ENCODE measurements around the gene AGPAT3. TPM values are rescaled to one million over a fixed set of nuclear protein-coding genes. Genes with fewer than 3 reads are reported as not detected.

AGPAT3 gene
- total RNA-seq, 2 experiments from 2014 or later: 94.3 to 101 TPM

DNA sequence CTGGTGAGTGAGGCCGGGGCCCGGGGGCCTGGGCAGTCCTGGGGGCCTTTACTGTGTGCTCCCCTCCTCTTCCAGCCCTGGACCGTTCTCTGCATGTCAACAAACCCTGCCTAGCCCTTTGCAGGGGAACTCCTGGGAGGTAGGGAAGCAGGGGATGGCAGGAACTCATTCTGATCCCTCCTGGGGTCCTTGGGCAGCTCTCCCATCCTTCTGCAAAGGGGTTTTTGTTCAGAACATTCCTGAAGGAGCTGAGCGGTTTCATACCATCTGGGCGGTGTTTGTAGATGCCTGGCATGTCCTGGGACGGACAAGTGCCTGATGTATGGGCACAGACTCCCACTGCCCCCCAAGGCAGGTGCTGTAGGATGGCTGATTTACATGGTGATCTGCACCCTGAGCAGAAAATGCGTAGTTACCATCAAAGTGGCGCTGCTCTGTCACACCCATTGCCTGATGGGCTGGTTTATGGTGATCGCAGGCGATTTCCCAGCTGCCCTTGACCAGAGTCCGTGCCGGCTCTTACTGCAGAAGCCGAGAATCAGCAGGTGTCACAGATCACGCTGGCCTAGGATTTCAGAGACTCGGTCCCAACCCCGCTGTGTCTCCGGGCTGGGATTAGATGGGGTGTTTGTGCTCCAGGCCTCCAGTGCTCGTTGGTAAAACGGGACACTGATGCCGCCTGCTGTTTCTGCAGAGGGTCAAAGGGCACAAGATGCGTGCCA, 75.5 kb downstream of the AGPAT3 start:
- CTCF ChIA-PET: interaction anchor here (0.5 to 4.7 kb wide), 9 partner anchors 15 to 1044 kb away, joined by 3 to 38 read pairs (median 4); no protein-coding TSS in a partner anchor
- Mint-ChIP-seq H3K27ac (no peak overlapping the region), H3K4me1 (peaks cover 15% of the 10 kb centered on the region), H3K27me3 (no peaks in the 10 kb centered on the region), H3K4me3 (no peak overlapping the region), H3K9me3 (ENCODE audit: low read depth) (no peaks in the 10 kb centered on the region), H3K36me3 (peaks cover 2% of the 10 kb centered on the region)
- ATAC-seq (no peak), DNase-seq (no peak)

DNA sequence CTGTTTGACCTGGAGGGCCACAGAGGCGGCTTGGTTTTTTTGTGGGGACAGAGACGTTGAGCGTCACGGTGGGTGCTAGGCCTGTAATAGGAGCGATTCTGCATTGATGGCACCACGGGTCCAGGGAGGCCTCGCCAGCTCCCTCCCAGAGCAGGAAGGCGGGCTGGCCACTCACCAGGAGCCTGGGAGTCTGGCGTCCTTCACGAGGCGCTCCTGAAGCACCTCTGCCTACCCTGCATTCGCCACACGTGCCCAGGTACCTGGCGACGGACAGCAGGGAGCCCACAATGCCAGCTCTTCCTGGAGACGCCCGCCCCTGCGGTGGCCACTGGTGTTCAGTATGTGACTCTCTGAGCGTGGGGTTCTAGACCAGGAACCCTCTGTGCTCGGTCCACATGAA, 77.2 kb downstream of the AGPAT3 start:
- DNase-seq (no peak), ATAC-seq (no peak)
- no peak overlapping the region for H3K4me3 Mint-ChIP-seq
- H3K4me1 Mint-ChIP-seq: peaks cover 15% of the 10 kb centered on the region
- H3K27ac Mint-ChIP-seq: no peak overlapping the region
- CTCF ChIA-PET: interaction anchor here (1.1 to 1.5 kb wide), 4 partner anchors 33 to 133 kb away, joined by 3 to 7 read pairs (median 4); no protein-coding TSS in a partner anchor
- H3K9me3 Mint-ChIP-seq (ENCODE audit: low read depth): no peaks in the 10 kb centered on the region
- peaks cover 7% of the 10 kb centered on the region for H3K36me3 Mint-ChIP-seq
- H3K27me3 Mint-ChIP-seq: no peaks in the 10 kb centered on the region

DNA sequence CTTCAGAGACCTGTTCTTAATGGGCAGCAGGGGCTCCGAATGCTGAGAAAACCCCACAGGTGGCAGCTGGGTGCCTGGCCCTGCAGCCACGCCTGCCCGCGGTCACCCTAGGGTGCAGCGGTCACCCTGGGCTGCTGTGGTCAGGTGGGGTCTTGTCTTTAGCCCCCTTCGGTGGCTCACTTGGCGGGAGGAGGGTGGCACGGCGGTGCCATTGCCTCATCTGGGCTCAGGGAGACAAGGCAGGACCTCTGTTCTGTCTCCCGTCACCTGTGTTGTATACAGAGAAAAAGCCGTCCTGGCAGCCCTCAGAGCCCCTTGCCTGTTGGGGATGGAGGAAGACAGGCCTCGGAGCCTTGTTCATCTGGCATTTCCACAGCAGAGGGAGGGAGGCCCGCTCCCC, 77.6 kb downstream of the AGPAT3 start:
- Mint-ChIP-seq H3K4me1 (peaks cover 13% of the 10 kb centered on the region), H3K36me3 (peaks cover 10% of the 10 kb centered on the region), H3K27me3 (no peaks in the 10 kb centered on the region), H3K4me3 (no peak overlapping the region), H3K27ac (no peak overlapping the region), H3K9me3 (ENCODE audit: low read depth) (no peaks in the 10 kb centered on the region)
- CTCF ChIA-PET: interaction anchor here (1.4 kb wide), 1 partner anchor 33 kb away, joined by 4 read pairs; no protein-coding TSS in a partner anchor
- no peak for DNase-seq
- ATAC-seq: no peak

DNA sequence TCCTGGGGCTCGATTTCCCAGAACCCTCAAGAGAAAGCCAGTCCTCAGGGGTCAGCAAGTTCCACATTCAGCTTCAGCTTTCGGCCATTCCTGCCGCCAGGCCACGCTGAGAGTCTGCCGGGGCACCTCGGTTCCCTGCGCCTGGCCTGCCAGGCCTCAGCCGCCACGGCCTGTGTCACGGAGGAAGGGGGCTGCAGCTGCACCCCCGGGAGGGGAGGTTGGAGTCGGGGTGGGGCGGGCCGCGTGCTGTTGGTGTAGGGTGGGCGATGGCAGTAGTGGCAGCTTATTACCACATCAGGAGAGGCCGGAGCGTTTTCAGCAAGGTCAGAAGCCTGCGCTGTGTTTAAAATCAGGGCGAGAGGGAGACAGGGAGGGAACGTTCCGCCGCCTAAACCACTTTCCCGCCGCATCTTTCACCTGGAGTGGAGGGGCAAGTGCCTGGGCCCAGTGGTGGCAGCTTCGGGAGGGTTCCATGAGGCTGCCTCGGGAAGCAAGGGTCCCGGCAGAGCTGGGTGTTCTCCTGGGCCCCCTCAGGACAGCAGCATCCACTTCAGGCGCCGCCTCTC, 78.6 kb downstream of the AGPAT3 start:
- H3K27ac Mint-ChIP-seq: no peak overlapping the region
- H3K9me3 Mint-ChIP-seq (ENCODE audit: low read depth): peaks cover 5% of the 10 kb centered on the region
- no peak overlapping the region for H3K4me3 Mint-ChIP-seq
- ATAC-seq (no peak), DNase-seq (no peak)
- H3K36me3 Mint-ChIP-seq: peaks cover 19% of the 10 kb centered on the region
- peaks cover 6% of the 10 kb centered on the region for H3K4me1 Mint-ChIP-seq
- no peaks in the 10 kb centered on the region for H3K27me3 Mint-ChIP-seq
- CTCF ChIA-PET: no interaction called here

DNA sequence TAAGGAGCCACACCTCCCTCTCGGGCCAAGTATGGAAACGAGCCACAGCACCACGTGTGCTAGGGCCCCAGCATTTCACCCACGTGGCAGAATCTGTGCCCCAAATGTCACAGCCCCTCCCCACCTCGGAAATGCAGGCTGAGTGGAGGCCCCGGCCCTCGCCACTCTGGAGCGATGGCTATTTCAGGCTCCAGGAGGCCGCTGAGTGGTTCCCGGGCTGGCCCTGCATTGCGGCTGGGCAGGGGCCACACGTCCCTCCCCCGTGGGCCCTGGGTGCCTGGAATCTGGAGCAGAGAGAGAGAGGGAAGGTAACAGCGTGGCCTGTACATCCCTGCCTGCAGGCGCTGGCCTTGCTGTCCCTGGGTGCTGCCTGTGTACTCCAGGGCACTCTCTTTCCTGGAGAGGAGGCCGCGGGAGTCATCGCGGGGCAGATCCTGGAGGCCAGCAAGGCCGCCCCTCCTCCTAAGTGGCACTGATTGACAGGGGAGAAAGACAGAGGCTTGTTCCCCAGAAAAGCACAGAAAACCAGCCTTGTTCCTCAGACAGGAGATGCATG, 79.1 kb downstream of the AGPAT3 start:
- Mint-ChIP-seq H3K9me3 (ENCODE audit: low read depth) (peaks cover 7% of the 10 kb centered on the region), H3K4me1 (peaks cover 3% of the 10 kb centered on the region), H3K36me3 (peaks cover 23% of the 10 kb centered on the region), H3K27ac (no peak overlapping the region), H3K27me3 (no peaks in the 10 kb centered on the region), H3K4me3 (no peak overlapping the region)
- ATAC-seq (no peak), DNase-seq (no peak)
- CTCF ChIA-PET: no interaction called here

DNA sequence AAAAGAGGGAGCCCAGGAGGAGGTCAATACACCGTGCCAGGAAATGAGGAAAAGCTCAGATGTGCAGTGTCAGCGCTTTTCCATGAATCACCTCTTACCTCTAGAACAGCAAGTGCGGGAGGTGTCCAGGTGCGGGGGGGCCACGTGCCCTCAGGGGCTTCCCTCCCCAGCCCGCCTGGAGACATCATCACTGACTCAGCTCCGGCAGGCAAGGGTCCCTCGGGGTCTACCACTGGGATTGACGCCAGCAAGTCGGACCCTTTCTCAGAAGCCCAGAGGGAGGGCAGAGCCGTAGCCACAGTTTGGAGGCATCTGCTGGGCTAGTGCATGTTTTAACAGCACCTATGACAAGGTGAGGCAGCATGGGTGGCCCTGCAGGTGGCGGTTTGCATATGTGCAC, 79.7 kb downstream of the AGPAT3 start:
- H3K36me3 Mint-ChIP-seq: peaks cover 28% of the 10 kb centered on the region
- H3K4me3 Mint-ChIP-seq: no peak overlapping the region
- H3K4me1 Mint-ChIP-seq: peaks cover 7% of the 10 kb centered on the region
- DNase-seq (no peak), ATAC-seq (no peak)
- no peaks in the 10 kb centered on the region for H3K27me3 Mint-ChIP-seq
- H3K9me3 Mint-ChIP-seq (ENCODE audit: low read depth): peaks cover 8% of the 10 kb centered on the region
- CTCF ChIA-PET: no interaction called here
- no peak overlapping the region for H3K27ac Mint-ChIP-seq

DNA sequence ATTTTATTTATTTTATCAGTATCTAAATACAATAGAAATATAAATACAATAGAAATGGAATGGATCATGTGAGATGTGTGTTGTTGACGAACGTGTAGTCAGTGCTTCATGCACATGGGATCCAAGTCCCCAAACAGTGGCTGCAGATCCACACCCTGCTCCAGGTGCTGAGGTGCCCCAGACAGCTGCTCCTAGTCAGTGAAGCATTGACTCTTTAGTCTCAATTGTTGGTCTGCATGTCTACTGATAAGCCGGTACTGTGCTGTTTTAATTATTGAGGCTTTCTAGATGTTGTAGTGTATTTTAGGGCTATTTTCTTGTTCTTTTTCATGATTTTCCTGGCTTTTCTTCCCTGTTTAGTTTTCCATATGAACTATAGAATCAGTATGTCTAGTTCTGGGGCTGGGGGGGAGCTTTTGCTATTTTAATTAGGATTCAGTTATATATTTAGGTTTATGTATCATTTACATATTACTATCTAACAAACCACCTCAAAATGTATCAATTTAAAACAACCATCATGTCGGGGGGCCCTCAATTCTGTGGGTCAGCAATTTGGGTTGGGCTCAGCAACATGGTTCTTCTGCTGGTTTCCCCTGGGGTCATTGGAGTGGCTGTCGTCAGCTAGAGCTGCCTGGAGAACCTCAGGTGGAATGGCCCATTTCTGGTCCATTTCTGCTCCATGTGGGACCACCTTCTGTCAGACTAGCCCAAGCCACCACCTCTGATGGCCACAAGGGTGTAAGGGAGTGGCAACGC, 83.9 kb downstream of the AGPAT3 start:
- DNase-seq: no peak
- H3K27ac Mint-ChIP-seq: no peak overlapping the region
- CTCF ChIA-PET: no interaction called here
- peaks cover 10% of the 10 kb centered on the region for H3K4me1 Mint-ChIP-seq
- ATAC-seq: no peak
- no peak overlapping the region for H3K4me3 Mint-ChIP-seq
- H3K36me3 Mint-ChIP-seq: peaks cover 35% of the 10 kb centered on the region
- no peaks in the 10 kb centered on the region for H3K27me3 Mint-ChIP-seq
- H3K9me3 Mint-ChIP-seq (ENCODE audit: low read depth): peaks cover 8% of the 10 kb centered on the region

DNA sequence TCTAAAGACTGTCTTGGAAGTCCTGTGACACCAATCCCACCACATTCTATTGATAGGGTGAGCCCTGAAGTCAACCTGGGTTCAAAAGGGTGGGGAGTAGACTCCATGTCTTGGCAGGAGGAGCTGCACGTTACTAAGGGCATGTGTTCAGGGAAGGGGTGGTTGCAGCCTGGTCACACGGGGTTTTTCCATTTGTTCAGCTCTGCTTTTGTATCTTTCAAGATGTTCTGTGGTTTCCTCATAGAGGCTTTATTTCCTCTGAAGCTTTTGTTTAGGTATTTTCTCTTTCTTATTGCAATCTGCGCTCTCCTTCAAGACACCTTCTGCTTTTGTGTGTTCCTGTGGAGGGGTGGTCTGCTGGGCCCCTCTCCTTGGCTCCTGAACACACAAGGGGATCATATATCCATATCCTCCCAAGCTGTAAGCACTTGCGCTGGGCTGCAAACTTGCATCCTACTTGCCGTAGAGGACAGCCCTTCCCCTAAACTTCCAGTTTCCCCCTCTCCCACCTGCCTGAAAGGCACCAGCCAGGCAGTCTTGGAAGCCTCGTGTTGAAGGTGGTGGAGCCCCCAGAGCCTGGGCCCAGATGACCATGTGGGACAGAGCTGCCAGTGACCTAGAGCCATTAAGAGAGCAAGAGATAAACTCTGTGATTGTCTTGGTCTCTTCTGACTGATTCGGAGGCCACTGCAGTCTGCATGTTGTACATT, 84.6 kb downstream of the AGPAT3 start:
- H3K9me3 Mint-ChIP-seq (ENCODE audit: low read depth): peaks cover 8% of the 10 kb centered on the region
- ATAC-seq (no peak), DNase-seq (no peak)
- H3K27me3 Mint-ChIP-seq: no peaks in the 10 kb centered on the region
- CTCF ChIA-PET: no interaction called here
- peaks cover 35% of the 10 kb centered on the region for H3K36me3 Mint-ChIP-seq
- no peak overlapping the region for H3K4me3 Mint-ChIP-seq
- no peak overlapping the region for H3K27ac Mint-ChIP-seq
- H3K4me1 Mint-ChIP-seq: peaks cover 10% of the 10 kb centered on the region

DNA sequence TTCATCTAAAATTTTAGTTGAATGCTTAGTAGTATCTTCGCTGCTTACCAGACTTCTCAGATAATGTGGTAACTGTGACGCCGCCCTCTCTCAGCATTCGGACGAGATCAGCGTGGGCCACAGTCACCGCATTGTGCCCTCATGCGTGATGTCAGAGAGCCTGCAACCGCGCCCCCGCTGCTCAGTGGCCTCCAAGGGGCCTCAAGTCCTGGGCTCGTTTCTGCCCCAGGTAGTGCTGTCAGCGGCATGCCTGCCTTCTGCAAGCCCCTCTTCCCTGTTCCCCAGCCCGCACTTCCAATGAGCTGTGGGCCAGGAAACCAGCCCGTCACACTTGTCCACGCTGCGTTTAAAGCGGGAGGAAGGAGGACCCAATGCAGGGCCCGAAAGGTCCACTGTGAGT, 85.5 kb downstream of the AGPAT3 start:
- H3K27me3 Mint-ChIP-seq: no peaks in the 10 kb centered on the region
- CTCF ChIA-PET: interaction anchor here (1.8 kb wide), 1 partner anchor 12 kb away, joined by 4 read pairs; no protein-coding TSS in a partner anchor
- peaks cover 8% of the 10 kb centered on the region for H3K9me3 Mint-ChIP-seq (ENCODE audit: low read depth)
- DNase-seq (no peak), ATAC-seq (no peak)
- peaks cover 35% of the 10 kb centered on the region for H3K36me3 Mint-ChIP-seq
- no peak overlapping the region for H3K27ac Mint-ChIP-seq
- H3K4me1 Mint-ChIP-seq: peaks cover 10% of the 10 kb centered on the region
- H3K4me3 Mint-ChIP-seq: no peak overlapping the region

DNA sequence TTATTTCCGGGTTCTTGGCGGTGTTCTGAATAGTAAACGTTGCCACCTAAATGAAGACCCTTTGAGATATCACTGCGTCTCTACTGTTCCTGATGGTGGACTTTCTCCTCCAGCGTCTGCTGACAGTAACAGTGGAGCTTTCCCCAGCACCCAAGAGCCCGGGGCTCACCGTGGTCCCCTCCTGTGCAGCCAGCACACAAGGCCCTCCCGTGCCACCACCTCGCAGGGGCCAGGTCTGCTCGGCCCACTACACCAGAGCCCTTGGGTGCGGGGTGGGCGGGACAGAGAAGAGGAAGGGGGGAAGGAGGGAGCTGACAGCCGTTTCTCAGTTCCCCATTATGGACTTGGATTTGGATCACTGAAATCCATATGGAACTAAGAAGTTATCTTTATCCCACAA, 85.9 kb downstream of the AGPAT3 start:
- DNase-seq (no peak), ATAC-seq (no peak)
- Mint-ChIP-seq H3K4me3 (no peak overlapping the region), H3K27ac (no peak overlapping the region), H3K4me1 (peaks cover 10% of the 10 kb centered on the region), H3K36me3 (peaks cover 35% of the 10 kb centered on the region), H3K9me3 (ENCODE audit: low read depth) (peaks cover 8% of the 10 kb centered on the region), H3K27me3 (no peaks in the 10 kb centered on the region)
- CTCF ChIA-PET: interaction anchor here (1.8 kb wide), 1 partner anchor 12 kb away, joined by 4 read pairs; no protein-coding TSS in a partner anchor

DNA sequence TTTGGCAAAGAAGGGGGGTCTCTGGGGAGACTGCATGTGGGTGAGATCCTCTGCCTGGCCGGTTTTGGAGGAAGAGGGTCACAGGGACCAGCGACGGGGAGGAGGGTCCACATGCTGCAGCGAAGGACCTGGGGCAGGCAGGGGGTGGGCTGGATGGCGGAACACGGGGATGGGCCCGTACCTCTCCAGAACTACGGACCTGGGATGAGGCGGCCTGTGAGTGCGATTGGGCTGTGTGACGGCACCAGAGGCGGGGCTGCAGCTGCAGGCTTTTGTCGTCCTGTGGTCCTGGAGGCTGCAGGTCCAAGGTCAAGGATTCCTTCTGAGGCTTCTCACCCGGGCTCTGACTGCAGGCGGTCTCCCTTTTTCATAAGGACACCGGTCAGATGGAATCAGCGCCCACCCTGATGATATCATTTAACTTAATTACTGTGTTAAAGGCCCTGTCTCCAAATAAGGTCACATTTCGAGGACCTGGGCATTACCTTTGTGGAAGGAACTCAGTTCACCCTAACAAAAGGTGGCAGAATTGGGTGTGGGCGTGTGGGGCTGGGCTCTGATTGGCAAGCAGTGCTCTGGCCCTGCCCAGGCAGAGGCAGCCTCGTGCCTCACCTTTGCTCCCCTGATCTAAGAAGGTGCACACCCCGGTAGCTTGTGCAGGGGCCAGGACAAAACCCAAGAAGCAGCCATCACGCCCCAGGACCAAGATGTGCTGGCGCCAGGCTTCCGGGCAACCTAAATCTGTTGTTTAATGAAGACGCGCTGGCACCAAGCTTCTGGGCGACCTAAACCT, 87.1 kb downstream of the AGPAT3 start:
- Mint-ChIP-seq H3K27ac (no peak overlapping the region), H3K9me3 (ENCODE audit: low read depth) (peaks cover 8% of the 10 kb centered on the region), H3K4me1 (peaks cover 10% of the 10 kb centered on the region), H3K27me3 (no peaks in the 10 kb centered on the region), H3K4me3 (no peak overlapping the region), H3K36me3 (peaks cover 32% of the 10 kb centered on the region)
- DNase-seq: no peak
- CTCF ChIA-PET: interaction anchor here (1.8 kb wide), 1 partner anchor 13 kb away, joined by 4 read pairs; no protein-coding TSS in a partner anchor
- ATAC-seq: no peak

DNA sequence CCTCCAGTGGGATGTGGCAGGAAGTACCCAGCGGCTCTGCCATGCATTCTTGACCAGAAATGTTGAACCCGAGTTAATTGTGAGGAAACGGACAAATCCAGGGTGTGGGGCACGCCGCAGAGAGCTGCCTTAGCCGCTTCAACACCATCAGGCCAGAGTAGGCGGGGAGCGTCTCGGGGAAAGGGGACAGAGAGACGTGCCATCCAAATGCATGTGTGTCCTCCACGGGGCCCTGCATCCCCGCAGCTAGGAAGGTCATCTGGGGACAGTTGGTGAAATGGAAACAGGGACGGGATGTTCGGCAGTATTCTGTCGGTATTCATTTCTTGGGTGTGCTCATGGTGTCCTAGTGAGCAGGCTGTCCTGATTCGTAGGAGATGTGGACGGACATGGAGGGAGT, 88.0 kb downstream of the AGPAT3 start:
- H3K4me3 Mint-ChIP-seq: no peak overlapping the region
- H3K27me3 Mint-ChIP-seq: no peaks in the 10 kb centered on the region
- peaks cover 10% of the 10 kb centered on the region for H3K4me1 Mint-ChIP-seq
- H3K36me3 Mint-ChIP-seq: peaks cover 24% of the 10 kb centered on the region
- ATAC-seq (no peak), DNase-seq (no peak)
- H3K27ac Mint-ChIP-seq: peak overlapping the region; percentile 34
- peaks cover 8% of the 10 kb centered on the region for H3K9me3 Mint-ChIP-seq (ENCODE audit: low read depth)
- CTCF ChIA-PET: interaction anchor here (1.4 kb wide), 1 partner anchor 143 kb away, joined by 3 read pairs; no protein-coding TSS in a partner anchor

Measured in activated CD8-positive, alpha-beta memory T cell treated with anti-CD3 and anti-CD28 coated beads, Interleukin-2, amount 10 ng/mL, durations not matched to agents 7 days and 5 days (primary cell).